Adrenal gland (tissue), 12 donors: ENCODE measurements around the gene DCP1A. TPM values are rescaled to one million over a fixed set of nuclear protein-coding genes. Genes with fewer than 3 reads are reported as not detected.
A peak's percentile ranks its signal among the peaks of the same experiment; 100 is the strongest.
"Not testable (repeated sequence)": the region's sequence is repeated elsewhere in the genome, so short reads cannot be mapped to it uniquely, and the experiment has no call there.

Experiments
- DNase-seq, 7 donors: peaks; one replicate each; pipeline ENCODE4 v3.0.0-alpha.2; 2019 to 2020
- H3K27ac ChIP-seq, 5 donors: fragments of 200-600 bp; sonication (generic) in 4 of 5; 1 replicate in 3 of 5; 2 replicates in 2 of 5; pipeline versions ENCODE4 v1.5.1 to v1.8.0; 2016 to 2020; ENCODE audit warnings: mild to moderate bottlenecking in 1 of 5
- H3K27me3 ChIP-seq: fragments of 200-600 bp; 2 replicates; pipeline ENCODE4 v1.8.0; 2021
- H3K36me3 ChIP-seq, 2 donors: fragments of 200-600 bp; replicated peaks in 1 of 2; 1 replicate in 1 of 2; 2 replicates in 1 of 2; pipeline versions ENCODE4 v1.5.1 to v1.8.0; 2018 to 2022
- H3K4me1 ChIP-seq, 2 donors: fragments of 200-600 bp; replicated peaks in 1 of 2; 1 replicate in 1 of 2; 2 replicates in 1 of 2; pipeline versions ENCODE4 v1.5.1 to v1.8.0; 2018 to 2021
- H3K4me3 ChIP-seq, 4 donors: fragments of 200-600 bp; sonication (generic) in 3 of 4; one replicate each; pipeline ENCODE4 v1.5.1; 2016 to 2018
- H3K9me3 ChIP-seq, 3 donors: fragments of 200-600 bp; sonication (generic) in 1 of 3; replicated peaks in 1 of 3; 1 replicate in 2 of 3; 2 replicates in 1 of 3; pipeline versions ENCODE4 v1.5.1 to v1.8.0; 2016 to 2021
- CTCF ChIP-seq, 6 experiments: fragments of 450-650 bp in 4 of 6; fragments of 200-600 bp in 2 of 6; sonication (generic) in 1 of 6; IDR thresholded peaks; 1 replicate in 5 of 6; 2 replicates in 1 of 6; pipeline versions ENCODE4 v1.5.1 to v1.8.0; 2016 to 2021; ENCODE audit warnings: antibody characterized with exemption in 6 of 6, mild to moderate bottlenecking in 2 of 6, moderate library complexity in 1 of 6
- POLR2A ChIP-seq, 2 donors: fragments of 450-650 bp; IDR thresholded peaks; one replicate each; pipeline ENCODE4 v1.6.1; 2017; ENCODE audit warnings: antibody characterized with exemption in 2 of 2, mild to moderate bottlenecking in 2 of 2, moderate library complexity in 1 of 2
- WGBS, 4 donors: extraction: QIAGEN DNeasy Blood & Tissue Kit in 2 of 4; methylation state at CpG; one replicate each; pipeline versions ENCODE4 v1.1.5 to v1.1.7; 2013 to 2017; 5-methylcytosine and 5-hydroxymethylcytosine counted together
- intact Hi-C, 2 donors: fragments of 100-400 bp; cut with DNase I; formaldehyde crosslinking; loops; one replicate each; pipeline versions ENCODE4 v1.14.1 to v1.15.0; 2022 to 2023
- polyA plus RNA-seq, 3 donors: library from polyadenylated mRNA; stranded (reverse); fragments of 200-250 nt in 2 of 3; fragments of 350-450 nt in 1 of 3; fragmentation: Illumina TruSeq in 1 of 3; extraction: RNeasy Lipid Tissue Mini Kit (QIAGEN cat#74804) in 1 of 3; gene quantifications; one replicate each; pipeline ENCODE4 v1.2.3, GENCODE V29; 2013 to 2014
- total RNA-seq, 9 donors: library from RNA; depleted of rRNA in 4 of 9; stranded (reverse); fragments of >200 nt in 4 of 9; fragments of 120-200 nt in 1 of 9; fragmentation: NEBNext Ultra II Directional in 1 of 9; extraction: Animal tissue kit (Norgen Biotek cat#: 25700) in 1 of 9; gene quantifications; one replicate each; pipeline versions ENCODE4 v1.1.0 to v1.2.4, GENCODE V29; 2013 to 2023
- donor health status: healthy with polysubstance abuse.
- donor health status: Bipolar disorder and iron deficiency.
- donor health status: DM: yes; HTN: yes; CAD: no.
- donor health status: DM: no; HTN: no; CAD: no.
- donor health status: DM: no; HTN: no; CAD: no.
- donor health status: DM: yes; HTN: yes; CAD: no.

DCP1A gene
- total and polyA plus RNA-seq, 12 donors = 9.3 to 31.0 (median 22.1) TPM

- intact Hi-C loops = loop anchor here (5.0 to 10.0 kb wide), 2 partner anchors 330 to 332 kb away; no protein-coding TSS in a partner anchor
- Histone ChIP-seq H3K9me3 (no peaks in the 10 kb centered on the region), H3K4me3 (no peak overlapping the region), H3K4me1 (no peaks in the 10 kb centered on the region), H3K27ac (no peak overlapping the region), H3K27me3 (no peaks in the 10 kb centered on the region), H3K36me3 (no peaks in the 10 kb centered on the region)
- TF ChIP-seq CTCF (IDR thresholded peaks at IDR 0.05) (peak; percentile 77 to 95 (median 90)), POLR2A (IDR thresholded peaks at IDR 0.05) (no peak)
- 26 to 39% (median 32%) methylated on average over 8 of the region's 8 CpGs for WGBS, 4 donors
- DNase-seq = peak; percentile 83 to 87 (median 83)
These were observed 27.7 kb upstream of the DCP1A start for GRCh38 chr3:53375019-53375418.

DNA sequence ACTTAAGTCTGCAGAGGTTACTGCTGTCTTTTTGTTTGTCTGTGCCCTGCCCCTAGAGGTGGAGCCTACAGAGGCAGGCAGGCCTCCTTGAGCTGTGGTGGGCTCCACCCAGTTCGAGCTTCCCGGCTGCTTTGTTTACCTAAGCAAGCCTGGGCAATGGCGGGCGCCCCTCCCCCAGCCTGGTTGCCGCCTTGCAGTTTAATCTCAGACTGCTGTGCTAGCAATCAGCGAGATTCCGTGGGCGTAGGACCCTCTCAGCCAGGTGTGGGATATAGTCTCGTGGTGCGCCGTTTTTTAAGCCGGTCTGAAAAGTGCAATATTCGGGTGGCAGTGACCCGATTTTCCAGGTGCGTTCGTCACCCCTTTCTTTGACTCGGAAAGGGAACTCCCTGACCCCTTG, 23.4 kb upstream of the DCP1A start:
- not testable (repeated sequence) for DNase-seq, H3K4me3 ChIP-seq, H3K27me3 ChIP-seq, H3K36me3 ChIP-seq, H3K4me1 ChIP-seq, H3K27ac ChIP-seq, H3K9me3 ChIP-seq
- intact Hi-C loops = loop anchor here in 1 of 2 donors (10.0 kb wide), 1 partner anchor 334 kb away; no protein-coding TSS in a partner anchor
- 77 to 90% (median 84%) methylated on average over 4 to 13 of the region's 17 CpGs for WGBS, 4 donors

DNA sequence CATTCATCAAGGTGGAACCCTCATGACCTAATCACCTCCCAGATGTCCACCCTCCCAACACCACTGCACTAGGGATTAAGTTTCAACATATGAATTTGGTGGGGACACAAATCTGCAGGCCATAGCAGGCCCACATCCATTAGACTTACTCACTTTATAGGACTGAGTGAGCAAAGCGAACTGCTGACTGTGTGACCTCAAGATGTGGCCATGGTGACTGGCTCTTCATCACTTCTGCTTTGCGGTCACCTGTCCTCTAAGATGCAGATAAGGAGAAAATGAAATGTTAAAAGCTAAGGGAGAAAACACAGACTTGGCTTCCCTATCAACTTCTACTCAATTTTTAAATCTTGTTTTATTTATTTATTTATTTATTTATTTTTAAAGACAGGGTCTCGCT, 14.5 kb upstream of the DCP1A start:
- 90 to 96% (median 93%) methylated on average over 3 of the region's 3 CpGs for WGBS, 4 donors
- Histone ChIP-seq H3K27ac (no peak overlapping the region), H3K4me3 (no peak overlapping the region), H3K9me3 (no peaks in the 10 kb centered on the region), H3K36me3 (no peaks in the 10 kb centered on the region), H3K27me3 (no peaks in the 10 kb centered on the region), H3K4me1 (no peaks in the 10 kb centered on the region)
- intact Hi-C loops = no loop called here
- DNase-seq = no peak
- TF ChIP-seq POLR2A (IDR thresholded peaks at IDR 0.05) = no peak
- no peak for TF ChIP-seq CTCF (IDR thresholded peaks at IDR 0.05)

DNA sequence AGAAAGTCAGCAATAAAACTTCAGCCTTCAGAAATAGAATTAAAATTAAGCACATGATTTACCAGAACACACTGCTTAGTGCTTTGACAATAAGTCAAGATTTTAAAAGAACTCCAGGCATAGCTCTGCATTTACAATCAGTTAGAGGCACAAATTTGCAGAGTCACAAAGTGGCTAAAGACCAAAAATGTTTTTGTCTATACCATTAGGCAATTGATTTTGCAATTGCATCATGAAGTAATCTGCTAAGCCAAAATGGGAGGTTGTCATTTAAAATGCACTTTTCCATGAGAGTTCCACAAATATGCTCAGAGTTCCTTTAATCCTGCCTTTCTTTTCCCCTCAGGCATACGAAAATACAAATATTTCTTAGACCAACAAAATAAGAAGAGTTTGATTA, 10.1 kb upstream of the DCP1A start:
- no peak overlapping the region for H3K4me3 ChIP-seq
- no peaks in the 10 kb centered on the region for H3K36me3 ChIP-seq
- no peak overlapping the region for H3K27ac ChIP-seq
- DNase-seq = no peak
- H3K27me3 ChIP-seq = no peaks in the 10 kb centered on the region
- no peaks in the 10 kb centered on the region for H3K9me3 ChIP-seq
- TF ChIP-seq CTCF (IDR thresholded peaks at IDR 0.05) (no peak), POLR2A (IDR thresholded peaks at IDR 0.05) (no peak)
- intact Hi-C loops = no loop called here
- H3K4me1 ChIP-seq = no peaks in the 10 kb centered on the region
- WGBS, 4 donors = 59 to 76% (median 69%) methylated on average over 1 of the region's 1 CpG

- Histone ChIP-seq H3K4me3 (no peak overlapping the region), H3K27ac (no peak overlapping the region), H3K27me3 (no peaks in the 10 kb centered on the region), H3K36me3 (no peaks in the 10 kb centered on the region), H3K4me1 (no peaks in the 10 kb centered on the region), H3K9me3 (no peaks in the 10 kb centered on the region)
- no peak for TF ChIP-seq CTCF (IDR thresholded peaks at IDR 0.05)
- no peak for TF ChIP-seq POLR2A (IDR thresholded peaks at IDR 0.05)
- intact Hi-C loops = no loop called here
- WGBS, 4 donors = 73 to 86% (median 81%) methylated on average over 2 of the region's 2 CpGs
- no peak for DNase-seq
These were observed 7.7 kb upstream of the DCP1A start for GRCh38 chr3:53354945-53355498.
